ENCODE data around the gene ARHGAP25. TPM values are rescaled to one million over a fixed set of nuclear protein-coding genes. Genes with fewer than 3 reads are reported as not detected.

Gene ARHGAP25
- total and polyA plus RNA-seq, 10 of the 15 experiments (the other 5 are each of a cell fraction or from before 2014, with no cell fraction given): 0.15 to 1.0 (median 0.46) TPM

- no peak for TF ChIP-seq ELK1 (IDR thresholded peaks at IDR 0.05; ENCODE audit: low read depth, low read length)
- no peak for TF ChIP-seq NFXL1 (IDR thresholded peaks at IDR 0.05; ENCODE audit: borderline replicate concordance)
These were observed 126.7 kb downstream of the ARHGAP25 start (continued) for GRCh38 chr2:68861330-68861729.

- DNase-seq (ENCODE audit: low read depth, low spot score) (no peak), ATAC-seq (no peak), FAIRE-seq (no peak)
- H3K79me2 ChIP-seq (ENCODE audit: control insufficient read depth, insufficient read depth, low read length): no peaks in the 10 kb centered on the region
- no peak overlapping the region for H3K9ac ChIP-seq (ENCODE audit: control insufficient read depth, insufficient read depth, low read length)
- no peak overlapping the region for H3K27ac ChIP-seq (ENCODE audit: control insufficient read depth, insufficient read depth)
- ChIA-PET POLR2A (no interaction called here), SMC1A (ENCODE audit: uncharacterized antibody, unreplicated experiment) (no interaction called here), CTCF (no interaction called here), RAD21 (ENCODE audit: unreplicated experiment) (no interaction called here)
- in situ Hi-C loops (cut with MboI) (no loop called here), intact Hi-C loops (cut with micrococcal nuclease; ENCODE audit: unreplicated experiment) (loop anchor here (1.0 kb wide), 1 partner anchor 11 kb away; no protein-coding TSS in a partner anchor)
- no TSS peak for BruUV-seq (replicated peaks)
- peaks cover 0 to 3% of the 10 kb centered on the region in 2 experiments; a peak in 2 of 4 replicates for H3K27me3 ChIP-seq (replicated peaks in 1 of 2; ENCODE audit: control insufficient read depth in 2 of 2, insufficient read depth in 2 of 2, low read length in 1 of 2)
- H3K36me3 ChIP-seq (ENCODE audit: control insufficient read depth in 2 of 2, insufficient read depth in 2 of 2, low read length in 1 of 2): no peaks in the 10 kb centered on the region
- no peaks in the 10 kb centered on the region for H4K20me1 ChIP-seq (ENCODE audit: control insufficient read depth, insufficient read depth)
- H3K4me2 ChIP-seq (ENCODE audit: control insufficient read depth, insufficient read depth): no peak overlapping the region
- no peak overlapping the region for H2AFZ ChIP-seq (ENCODE audit: control insufficient read depth, low read depth, low read length)
- no peaks in the 10 kb centered on the region for H3K9me3 ChIP-seq (replicated peaks; ENCODE audit: control insufficient read depth, insufficient read depth, low read length)
- H3K4me3 ChIP-seq: no peak overlapping the region
- WGBS (ENCODE audit: insufficient coverage, insufficient replicate concordance, low lambda C conversion rate, missing lambda C conversion rate): 53% methylated on average over 7 of the region's 7 CpGs
- no peaks in the 10 kb centered on the region for H3K4me1 ChIP-seq (ENCODE audit: control insufficient read depth, insufficient read depth, low read length)
- TF ChIP-seq CHD2 (IDR thresholded peaks at IDR 0.05; ENCODE audit: borderline replicate concordance, low read depth, low read length): no peak
- TF ChIP-seq NFIC (IDR thresholded peaks at IDR 0.05; ENCODE audit: low read depth, low read length): no peak
- TF ChIP-seq REST (IDR thresholded peaks at IDR 0.05; ENCODE audit: low read depth, low read length): no peak
- no peak for TF ChIP-seq GATAD2B (conservative IDR thresholded peaks at IDR 0.05; ENCODE audit: low read depth)
- no peak for TF ChIP-seq SMC3 (IDR thresholded peaks at IDR 0.05; ENCODE audit: borderline replicate concordance, low read length)
- no peak for TF ChIP-seq GABPA (IDR thresholded peaks at IDR 0.05; ENCODE audit: low read depth)
- no peak for TF ChIP-seq BCLAF1 (IDR thresholded peaks at IDR 0.05)
- TF ChIP-seq IKZF2 (IDR thresholded peaks at IDR 0.05): no peak
- no peak for TF ChIP-seq ZNF592 (IDR thresholded peaks at IDR 0.05)
These were observed 128.3 kb downstream of the ARHGAP25 start for GRCh38 chr2:68862889-68863288.

Data from GM12878 (cell line).